ENCODE measurements around the gene AHI1. TPM values are rescaled to one million over a fixed set of nuclear protein-coding genes. Genes with fewer than 3 reads are reported as not detected.

Gene AHI1
- total RNA-seq, 4 donors from 2014 or later: 30.8 to 57.6 (median 38.0) TPM

- Histone ChIP-seq H3K27me3 (no peaks in the 10 kb centered on the region), H3K4me3 (no peak overlapping the region), H3K27ac (no peak overlapping the region), H3K36me3 (peaks cover 0 to 41% (median 0%) of the 10 kb centered on the region in 3 donors), H3K9me3 (no peaks in the 10 kb centered on the region), H3K4me1 (peaks cover 0 to 5% (median 0%) of the 10 kb centered on the region in 4 donors)
- DNase-seq (ENCODE audit: low spot score in 2 of 2): no peak
- TF ChIP-seq EP300 (IDR thresholded peaks at IDR 0.05) (no peak), POLR2A (IDR thresholded peaks at IDR 0.05) (no peak)
- TF ChIP-seq, protein P1, sequence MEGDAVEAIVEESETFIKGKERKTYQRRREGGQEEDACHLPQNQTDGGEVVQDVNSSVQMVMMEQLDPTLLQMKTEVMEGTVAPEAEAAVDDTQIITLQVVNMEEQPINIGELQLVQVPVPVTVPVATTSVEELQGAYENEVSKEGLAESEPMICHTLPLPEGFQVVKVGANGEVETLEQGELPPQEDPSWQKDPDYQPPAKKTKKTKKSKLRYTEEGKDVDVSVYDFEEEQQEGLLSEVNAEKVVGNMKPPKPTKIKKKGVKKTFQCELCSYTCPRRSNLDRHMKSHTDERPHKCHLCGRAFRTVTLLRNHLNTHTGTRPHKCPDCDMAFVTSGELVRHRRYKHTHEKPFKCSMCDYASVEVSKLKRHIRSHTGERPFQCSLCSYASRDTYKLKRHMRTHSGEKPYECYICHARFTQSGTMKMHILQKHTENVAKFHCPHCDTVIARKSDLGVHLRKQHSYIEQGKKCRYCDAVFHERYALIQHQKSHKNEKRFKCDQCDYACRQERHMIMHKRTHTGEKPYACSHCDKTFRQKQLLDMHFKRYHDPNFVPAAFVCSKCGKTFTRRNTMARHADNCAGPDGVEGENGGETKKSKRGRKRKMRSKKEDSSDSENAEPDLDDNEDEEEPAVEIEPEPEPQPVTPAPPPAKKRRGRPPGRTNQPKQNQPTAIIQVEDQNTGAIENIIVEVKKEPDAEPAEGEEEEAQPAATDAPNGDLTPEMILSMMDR (IDR thresholded peaks at IDR 0.05): no peak
- 67 to 73% methylated on average over 1 of the region's 1 CpG for WGBS, 2 donors
Observed at GRCh38 chr6:135461208-135461607, 36.3 kb downstream of the AHI1 start.

DNA sequence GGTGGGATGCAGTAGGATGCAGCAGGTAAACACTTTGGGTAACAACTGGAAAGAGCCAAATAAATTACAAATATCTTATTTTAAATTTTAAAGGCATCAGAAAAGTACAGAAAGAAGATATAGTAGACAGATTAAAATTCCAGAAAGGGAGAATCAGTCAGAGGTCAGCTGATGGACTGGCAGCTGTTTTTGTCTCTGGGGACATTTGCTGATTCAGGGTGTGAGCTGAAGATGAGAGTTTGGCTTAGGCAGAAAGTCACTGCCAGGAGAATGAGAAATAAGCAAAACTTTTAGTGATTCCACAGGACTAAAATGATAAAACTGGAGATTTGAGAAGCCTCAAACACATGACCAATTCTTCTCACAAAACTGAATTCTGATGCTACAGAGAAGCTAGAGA, 39.5 kb downstream of the AHI1 start:
- no peak overlapping the region for H3K27ac ChIP-seq

GRCh38 chr6:135451617-135452190, 45.8 kb downstream of the AHI1 start:
- Histone ChIP-seq H3K4me3 (no peak overlapping the region), H3K36me3 (peaks cover 0 to 7% (median 0%) of the 10 kb centered on the region in 3 donors), H3K4me1 (no peaks in the 10 kb centered on the region), H3K9me3 (no peaks in the 10 kb centered on the region), H3K27ac (no peak overlapping the region), H3K27me3 (no peaks in the 10 kb centered on the region)
- no peak for TF ChIP-seq POLR2A (IDR thresholded peaks at IDR 0.05)
- TF ChIP-seq, protein P1 (IDR thresholded peaks at IDR 0.05): peak; percentile 48 to 68 (median 56)
- TF ChIP-seq EP300 (IDR thresholded peaks at IDR 0.05): no peak
- no peak for DNase-seq (ENCODE audit: low spot score in 2 of 2)
- 16 to 17% methylated on average over 2 of the region's 2 CpGs for WGBS, 2 donors

More for the DNA sequence above, 39.5 kb downstream of the AHI1 start:
- Histone ChIP-seq H3K27me3 (no peaks in the 10 kb centered on the region), H3K4me1 (peaks cover 0 to 5% (median 0%) of the 10 kb centered on the region in 4 donors), H3K4me3 (no peak overlapping the region), H3K9me3 (no peaks in the 10 kb centered on the region), H3K36me3 (peaks cover 0 to 17% (median 0%) of the 10 kb centered on the region in 3 donors)
- DNase-seq (ENCODE audit: low spot score in 2 of 2): peak in 1 of 2 donors; percentile 64
- TF ChIP-seq EP300 (IDR thresholded peaks at IDR 0.05) (no peak), POLR2A (IDR thresholded peaks at IDR 0.05) (no peak)
- TF ChIP-seq, protein P1 (IDR thresholded peaks at IDR 0.05): no peak

DNA sequence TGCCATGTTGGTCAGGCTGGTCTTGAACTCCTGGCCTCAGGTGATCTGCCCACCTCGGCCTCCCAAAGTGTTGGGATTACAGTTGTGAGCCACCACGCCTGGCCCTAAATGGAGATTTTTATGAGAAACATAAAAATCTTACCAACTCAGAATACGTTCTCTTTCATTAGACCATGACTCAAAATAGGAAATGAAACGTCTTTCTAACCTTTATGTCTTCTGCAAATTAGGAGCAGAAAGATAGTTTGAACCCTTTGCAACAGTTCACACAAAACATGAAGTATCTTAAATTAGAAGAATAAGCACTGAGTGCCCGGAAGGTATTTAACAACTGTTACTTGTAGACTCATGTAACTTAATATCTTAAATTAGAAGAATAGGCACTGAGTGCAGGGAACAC, 48.3 kb downstream of the AHI1 start:
- Histone ChIP-seq H3K36me3 (peaks cover 0 to 30% (median 0%) of the 10 kb centered on the region in 3 donors), H3K4me1 (no peaks in the 10 kb centered on the region), H3K9me3 (no peaks in the 10 kb centered on the region), H3K27ac (no peak overlapping the region), H3K4me3 (no peak overlapping the region), H3K27me3 (no peaks in the 10 kb centered on the region)
- 86% methylated on average over 5 of the region's 5 CpGs for WGBS, 2 donors
- no peak for TF ChIP-seq POLR2A (IDR thresholded peaks at IDR 0.05)
- DNase-seq (ENCODE audit: low spot score in 2 of 2): no peak

DNA sequence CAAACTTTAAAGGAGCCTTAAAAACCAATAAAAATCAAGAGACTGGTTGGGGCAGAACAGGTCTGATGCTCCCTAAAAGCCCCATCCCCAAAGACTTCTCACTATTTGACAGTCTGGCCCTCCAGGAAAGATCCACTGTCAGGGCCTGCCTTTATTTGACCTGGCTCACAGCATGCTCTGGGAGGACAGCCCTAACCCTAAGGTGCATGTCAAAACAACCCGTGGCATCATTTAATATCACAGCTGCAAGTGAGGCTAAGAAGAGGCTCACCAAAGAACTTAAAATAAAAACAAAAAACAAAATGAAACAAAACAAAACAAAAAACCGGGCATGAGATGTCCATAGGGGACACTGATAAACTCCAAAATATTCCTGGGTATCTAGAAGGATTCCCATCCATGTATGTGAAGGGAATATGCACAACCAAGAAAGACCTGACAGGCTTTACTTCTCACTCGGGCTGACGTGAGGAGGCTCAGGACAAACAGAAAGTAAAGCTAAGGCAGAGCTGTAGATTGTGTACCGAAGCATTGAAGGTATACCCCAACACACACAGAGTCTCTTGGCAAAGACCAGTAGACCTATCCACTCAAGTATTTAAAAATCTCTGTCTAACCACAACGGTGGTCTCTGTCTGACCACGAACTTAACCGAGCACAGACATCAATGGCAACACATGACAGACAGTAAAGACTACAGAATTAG, 57.3 kb downstream of the AHI1 start:
- H3K36me3 ChIP-seq: peaks cover 0 to 57% (median 0%) of the 10 kb centered on the region in 3 donors
- WGBS, 2 donors: 67 to 72% methylated on average over 8 of the region's 8 CpGs
- no peaks in the 10 kb centered on the region for H3K27me3 ChIP-seq
- no peak for DNase-seq (ENCODE audit: low spot score in 2 of 2)
- no peak for TF ChIP-seq POLR2A (IDR thresholded peaks at IDR 0.05)
- TF ChIP-seq, protein P1 (IDR thresholded peaks at IDR 0.05): no peak
- no peak for TF ChIP-seq EP300 (IDR thresholded peaks at IDR 0.05)
- H3K4me1 ChIP-seq: peaks cover 0 to 13% (median 0%) of the 10 kb centered on the region in 4 donors
- no peak overlapping the region for H3K27ac ChIP-seq
- H3K9me3 ChIP-seq: no peaks in the 10 kb centered on the region
- H3K4me3 ChIP-seq: no peak overlapping the region

Measured in tibial nerve (tissue), 4 donors.